ENCODE results near the gene PRKCZ. TPM values are rescaled to one million over a fixed set of nuclear protein-coding genes. Genes with fewer than 3 reads are reported as not detected.

Gene PRKCZ
- total RNA-seq, 1 donor from 2014 or later = 20.8 TPM

DNA sequence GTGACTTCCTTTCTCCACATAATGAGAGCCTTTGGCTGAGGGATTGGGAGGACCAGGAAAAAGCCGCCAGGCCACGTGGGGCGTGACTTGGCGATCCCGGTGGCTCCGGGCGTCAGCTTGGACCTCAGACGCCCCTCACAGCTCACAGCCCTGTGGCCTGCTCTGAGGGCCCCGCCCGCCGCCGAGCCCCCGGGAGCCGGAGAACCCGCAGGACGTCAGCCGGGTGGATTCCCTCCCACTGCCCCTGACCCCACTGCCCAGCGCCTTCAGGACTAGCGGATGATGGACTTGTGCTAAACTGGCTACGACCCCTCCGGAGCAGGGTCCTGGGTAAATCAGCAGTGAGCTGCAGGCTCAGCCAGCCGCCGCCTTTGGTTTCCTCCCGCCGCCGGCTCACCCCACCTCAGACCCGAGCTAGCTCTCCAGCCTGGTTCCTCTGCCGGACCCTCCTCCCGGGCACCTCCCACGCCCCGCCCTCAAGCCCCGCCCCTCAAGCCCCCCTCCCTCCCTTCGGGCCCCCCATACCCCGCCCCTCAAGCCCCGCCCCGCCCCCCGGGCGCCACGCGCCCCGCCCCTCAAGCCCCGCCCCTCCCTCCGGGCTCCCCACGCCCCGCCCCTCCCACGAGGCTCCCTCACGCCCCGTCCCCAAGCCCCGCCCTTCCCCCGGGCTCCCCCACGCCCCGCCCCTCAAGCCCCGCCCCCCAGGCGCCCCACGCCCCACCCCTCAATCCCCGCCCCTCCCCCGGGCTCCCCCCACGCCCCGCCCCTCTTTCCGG lies 154.4 kb downstream of the PRKCZ start:
- ATAC-seq (peak; percentile 72), DNase-seq (peak; percentile 88)
- intact Hi-C loops (cut with micrococcal nuclease) = no loop called here

- DNase-seq (peak; percentile 98), ATAC-seq (peak; percentile 79)
- intact Hi-C loops (cut with micrococcal nuclease) = no loop called here
Observed at GRCh38 chr1:2205191-2205952, 155.2 kb downstream of the PRKCZ start.

GRCh38 chr1:2206813-2207487 lies 156.7 kb downstream of the PRKCZ start:
- DNase-seq (peak; percentile 56), ATAC-seq (no peak)
- intact Hi-C loops (cut with micrococcal nuclease) = no loop called here

GRCh38 chr1:2208309-2209239 lies 158.4 kb downstream of the PRKCZ start:
- peak; percentile 60 for DNase-seq
- intact Hi-C loops (cut with micrococcal nuclease) = no loop called here
- ATAC-seq = no peak

DNA sequence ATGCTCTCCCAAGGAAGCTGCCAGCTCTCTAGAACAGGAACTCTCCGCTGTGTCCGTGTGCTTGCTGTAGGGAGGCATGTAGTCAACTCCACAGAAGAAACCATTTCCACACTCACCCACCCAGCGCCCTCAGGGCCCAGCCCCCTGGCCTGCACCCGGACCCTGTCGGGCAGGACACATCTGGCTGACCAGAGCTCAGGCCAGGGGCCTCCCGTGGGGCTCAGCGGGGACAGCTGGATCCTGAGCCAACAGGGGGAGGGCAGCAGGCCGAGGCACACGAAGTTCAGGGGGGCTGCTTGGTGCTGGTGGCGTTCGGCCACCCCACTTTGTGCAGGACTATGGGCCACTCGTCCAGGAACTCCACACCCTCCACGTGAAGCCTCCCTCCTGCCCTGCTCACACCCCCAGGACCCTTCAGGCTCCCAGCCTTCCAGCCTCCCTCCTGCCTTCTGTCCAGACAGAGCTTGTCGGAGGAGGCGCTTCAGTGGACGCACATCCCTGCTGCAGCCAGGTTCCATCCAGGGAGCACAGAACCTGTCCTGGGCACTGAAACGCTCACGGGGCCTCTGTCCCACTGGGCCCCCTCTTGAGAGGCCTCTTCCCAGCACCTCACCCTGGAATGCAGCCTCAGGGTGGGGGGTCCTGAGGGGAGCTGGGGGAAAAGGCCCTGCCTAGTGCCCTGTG lies 159.3 kb downstream of the PRKCZ start:
- DNase-seq = peak; percentile 35
- no peak for ATAC-seq
- intact Hi-C loops (cut with micrococcal nuclease) = no loop called here

GRCh38 chr1:2210084-2210653 lies 160.0 kb downstream of the PRKCZ start:
- intact Hi-C loops (cut with micrococcal nuclease) = no loop called here
- DNase-seq (peak; percentile 32), ATAC-seq (no peak)

- intact Hi-C loops (cut with micrococcal nuclease) = no loop called here
- ATAC-seq (no peak), DNase-seq (peak; percentile 36)
Observed at GRCh38 chr1:2210786-2211185, 160.6 kb downstream of the PRKCZ start.

- DNase-seq (no peak), ATAC-seq (no peak)
- intact Hi-C loops (cut with micrococcal nuclease) = no loop called here
Observed at GRCh38 chr1:2212274-2212531, 162.0 kb downstream of the PRKCZ start.

DNA sequence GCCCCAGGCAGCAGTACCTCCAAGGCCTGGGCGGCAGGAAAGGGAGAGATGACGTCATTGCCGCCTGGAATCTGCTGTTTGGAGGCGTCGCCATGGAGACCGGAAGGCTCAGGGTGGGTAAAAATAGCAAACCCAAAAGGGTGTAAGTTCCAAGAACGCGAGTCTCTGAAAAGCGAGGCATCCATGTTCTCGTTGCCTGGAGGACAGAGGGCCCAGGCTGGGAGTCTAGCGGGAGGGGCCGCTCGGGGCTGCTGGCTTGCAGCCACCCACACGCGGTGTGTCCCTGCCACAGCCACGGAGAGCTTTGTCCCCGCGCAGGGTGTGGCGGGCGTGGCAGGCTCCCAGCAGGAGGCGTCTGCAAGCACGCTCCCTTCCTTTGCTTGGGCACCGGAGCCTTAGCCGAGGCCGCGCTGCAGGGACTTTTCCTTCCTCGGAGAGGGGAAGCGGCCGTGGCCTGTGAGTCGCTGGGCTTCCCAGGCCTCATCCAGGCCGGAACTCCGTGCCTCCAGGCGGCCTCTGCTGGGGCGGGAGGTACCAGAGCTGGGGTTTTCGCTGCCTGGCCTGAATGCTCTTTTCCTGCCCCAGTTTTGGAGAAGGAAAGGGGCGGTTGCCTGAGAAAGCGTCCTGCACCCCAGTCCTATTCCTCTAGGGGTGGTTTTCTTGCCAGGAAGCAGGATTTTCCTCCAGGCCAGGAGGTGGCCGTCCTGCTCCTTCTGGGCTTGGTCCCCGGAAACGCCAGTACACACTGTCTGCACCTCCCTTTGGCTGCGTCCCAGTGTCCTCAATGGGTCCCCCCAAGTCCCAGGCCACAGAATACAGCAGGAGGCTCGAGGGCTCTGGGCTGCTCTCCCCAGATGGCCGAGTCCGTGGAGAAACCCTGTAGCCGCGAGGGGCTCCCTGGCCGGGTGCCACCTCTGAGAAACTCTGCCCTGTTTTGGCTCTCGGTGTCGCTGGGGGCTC lies 162.6 kb downstream of the PRKCZ start:
- ATAC-seq = peak; percentile 70
- peak; percentile 93 for DNase-seq
- intact Hi-C loops (cut with micrococcal nuclease) = no loop called here

- ATAC-seq = peak; percentile 75
- intact Hi-C loops (cut with micrococcal nuclease) = no loop called here
- DNase-seq = peak; percentile 91
Observed at GRCh38 chr1:2213576-2214505, 163.6 kb downstream of the PRKCZ start.

DNA sequence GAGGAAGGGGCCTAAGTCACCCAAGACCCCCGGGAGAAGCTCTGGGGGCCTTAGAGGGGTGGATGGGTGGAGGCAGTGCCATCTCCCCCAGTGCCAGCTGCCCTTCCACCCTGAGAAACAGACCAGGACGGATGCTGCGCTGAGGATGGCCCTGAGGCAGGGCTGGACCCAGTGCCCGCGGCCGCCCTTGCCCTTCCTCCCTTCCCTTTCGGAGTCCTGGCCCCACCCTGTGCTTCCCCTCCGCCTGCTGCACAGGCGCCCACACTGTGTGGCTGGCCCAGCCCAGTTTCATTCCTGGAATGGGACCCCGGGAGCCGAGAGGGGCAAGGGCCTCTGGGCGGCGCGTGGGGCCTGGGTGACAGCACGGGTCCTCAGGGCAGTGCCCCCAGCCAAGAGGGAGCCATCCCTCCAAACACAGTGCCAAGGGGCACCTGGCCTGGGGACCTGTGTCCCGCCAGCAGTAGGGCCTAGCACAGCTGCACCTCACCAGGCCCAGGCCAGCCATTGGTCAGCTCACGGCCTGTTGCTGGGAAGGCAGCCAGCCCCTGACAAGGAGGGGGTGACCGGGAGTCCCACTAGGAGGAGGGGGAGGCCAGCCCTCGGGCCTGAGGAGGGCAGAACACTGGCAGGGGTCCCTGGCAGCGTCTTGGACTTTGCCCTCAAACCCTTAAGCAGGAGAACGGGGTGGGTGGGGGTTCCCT lies 164.5 kb downstream of the PRKCZ start:
- ATAC-seq = peak; percentile 19
- intact Hi-C loops (cut with micrococcal nuclease) = no loop called here
- DNase-seq = peak; percentile 74

DNA sequence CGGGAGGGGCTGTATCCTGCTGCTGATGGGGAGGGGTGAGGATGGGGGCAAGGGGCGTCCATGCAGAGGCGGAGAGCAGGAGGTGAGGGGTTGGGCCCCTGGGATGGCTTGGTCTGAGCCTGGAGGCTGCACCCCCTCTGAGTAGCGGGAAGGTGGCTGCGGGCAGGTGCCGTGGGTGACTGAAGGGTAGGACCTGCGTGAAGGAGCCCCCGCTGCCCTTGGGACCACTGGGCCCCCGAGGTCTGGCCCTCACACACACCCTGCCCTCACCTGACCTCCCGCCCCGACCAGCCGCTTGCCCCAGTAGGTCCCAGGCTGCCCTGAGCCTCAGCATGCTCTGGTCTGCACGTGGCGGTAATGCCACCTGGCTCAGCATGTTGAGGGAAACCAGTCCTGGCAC lies 165.1 kb downstream of the PRKCZ start:
- intact Hi-C loops (cut with micrococcal nuclease) = no loop called here
- ATAC-seq (no peak), DNase-seq (peak; percentile 32)

DNA sequence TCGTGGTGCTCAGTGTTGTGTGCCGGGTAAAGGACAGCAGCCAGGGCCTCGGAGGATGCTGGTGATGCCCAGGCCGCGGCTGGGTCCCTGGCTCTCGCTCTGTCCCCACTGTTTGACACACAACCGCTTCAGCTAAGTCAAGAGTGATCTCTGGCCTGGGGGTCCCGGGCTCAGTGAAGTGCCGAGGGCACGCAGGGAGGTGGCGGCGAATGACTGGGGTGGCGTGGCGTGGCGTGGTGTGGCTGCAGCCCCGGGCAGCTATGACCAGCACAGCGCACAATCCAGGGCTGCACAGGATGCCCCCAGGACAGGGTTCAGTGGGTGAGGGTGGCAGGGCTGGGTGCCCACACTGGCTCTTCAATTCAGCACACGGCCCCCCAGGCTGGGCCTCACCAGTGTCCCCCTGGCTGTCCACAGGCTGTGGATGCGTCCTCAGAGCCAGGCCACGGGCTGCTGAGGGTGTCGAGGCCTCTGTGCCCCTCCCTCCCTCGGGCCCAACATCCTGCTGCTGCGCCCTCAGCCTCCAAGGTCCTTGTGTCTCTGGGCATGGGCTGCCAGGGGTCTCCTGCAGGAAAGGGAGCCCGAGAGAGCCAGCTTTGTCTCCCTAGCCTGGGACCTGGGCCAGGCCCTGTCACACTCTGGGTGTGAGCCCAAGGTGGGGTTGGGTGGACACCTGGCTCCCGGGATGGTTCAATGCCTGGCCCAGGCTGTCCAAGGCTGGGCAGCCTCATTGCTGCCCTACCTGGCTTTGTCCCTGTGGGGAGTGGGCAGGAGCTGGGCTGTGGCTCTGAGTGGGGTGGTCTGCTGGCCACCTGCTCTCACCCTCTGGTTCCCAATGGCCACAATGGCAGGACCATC lies 165.9 kb downstream of the PRKCZ start:
- ATAC-seq (no peak), DNase-seq (peak; percentile 24)
- intact Hi-C loops (cut with micrococcal nuclease) = no loop called here

DNA sequence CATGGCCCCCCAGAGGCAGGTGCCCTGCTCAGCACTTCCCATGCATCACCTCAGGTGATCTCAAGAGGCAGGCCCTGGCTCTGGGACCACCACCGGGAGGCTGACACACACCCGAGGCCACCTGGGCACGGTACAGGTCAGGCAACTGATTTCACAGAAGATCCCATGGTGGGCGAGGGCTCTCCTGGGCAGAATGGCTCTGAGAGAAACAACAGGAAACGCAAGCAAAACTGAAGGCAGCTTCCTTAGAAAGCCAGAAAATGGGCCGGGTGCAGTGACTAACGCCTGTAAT lies 166.5 kb downstream of the PRKCZ start:
- DNase-seq (peak; percentile 25), ATAC-seq (no peak)
- intact Hi-C loops (cut with micrococcal nuclease) = no loop called here

DNA sequence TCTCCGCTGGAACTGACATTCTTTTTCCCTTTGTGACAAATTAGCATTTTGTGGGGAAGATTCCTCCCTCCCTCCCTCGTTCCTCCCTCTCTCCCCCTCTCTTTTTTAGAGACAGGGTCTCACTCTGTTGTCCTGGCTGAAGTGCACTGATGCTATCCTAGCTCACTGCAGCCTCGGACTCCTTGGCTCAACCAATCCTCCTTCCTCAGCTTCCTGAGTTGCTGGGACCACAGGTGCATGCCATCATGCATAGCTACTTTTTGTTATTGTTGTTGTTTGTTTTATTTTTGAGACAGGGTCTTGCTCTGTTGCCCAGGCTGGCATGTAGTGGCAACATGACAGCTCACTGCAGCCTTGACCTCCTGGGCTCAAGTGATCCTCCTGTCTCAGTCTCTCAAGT lies 171.1 kb downstream of the PRKCZ start:
- no peak for ATAC-seq
- intact Hi-C loops (cut with micrococcal nuclease) = no loop called here
- DNase-seq = no peak
